Measurements from ENCODE around the gene SHTN1.

The SHTN1 gene

GRCh38 chr10:116868198-116868676, 136.8 kb downstream of the SHTN1 start:
- DNase-seq = no peak

- no peak for DNase-seq
Measured at GRCh38 chr10:116866987-116867595, 137.9 kb downstream of the SHTN1 start.

GRCh38 chr10:116866066-116866465, 138.9 kb downstream of the SHTN1 start:
- DNase-seq = no peak

GRCh38 chr10:116864436-116864835, 140.6 kb downstream of the SHTN1 start:
- no peak for DNase-seq

- DNase-seq = no peak
Measured at GRCh38 chr10:116861796-116862195, 143.2 kb downstream of the SHTN1 start.

- DNase-seq = no peak
Measured at GRCh38 chr10:116857156-116857555, 147.8 kb downstream of the SHTN1 start.

- DNase-seq = no peak
Measured at GRCh38 chr10:116853701-116854100, 151.3 kb downstream of the SHTN1 start.

- DNase-seq = no peak
Measured at GRCh38 chr10:116853287-116853686, 151.7 kb downstream of the SHTN1 start.

GRCh38 chr10:116852246-116852645, 152.7 kb downstream of the SHTN1 start:
- DNase-seq = no peak

GRCh38 chr10:116850058-116850611, 154.9 kb downstream of the SHTN1 start:
- DNase-seq = no peak

GRCh38 chr10:116849248-116850057, 155.5 kb downstream of the SHTN1 start, which contains the start of gene ENO4:
Gene ENO4, plus strand, starts transcription at chr10:116849499. Its CDS starts 68 bp downstream, at chr10:116849567.
- no peak for DNase-seq

- DNase-seq = no peak
Measured at GRCh38 chr10:116848944-116849247, 156.1 kb downstream of the SHTN1 start.

GRCh38 chr10:116848032-116848943, 156.7 kb downstream of the SHTN1 start:
- no peak for DNase-seq

GRCh38 chr10:116845823-116846222, 159.2 kb downstream of the SHTN1 start:
- no peak for DNase-seq

- DNase-seq = no peak
Measured at GRCh38 chr10:116840389-116841075, 164.5 kb downstream of the SHTN1 start.

GRCh38 chr10:116838143-116838725, 166.8 kb downstream of the SHTN1 start:
- DNase-seq = no peak

- DNase-seq = no peak
Measured at GRCh38 chr10:116836902-116837523, 168.0 kb downstream of the SHTN1 start.

- no peak for DNase-seq
Measured at GRCh38 chr10:116836083-116836482, 168.9 kb downstream of the SHTN1 start.

- no peak for DNase-seq
Measured at GRCh38 chr10:116835658-116836057, 169.3 kb downstream of the SHTN1 start.

- DNase-seq = no peak
Measured at GRCh38 chr10:116833986-116834985, 170.7 kb downstream of the SHTN1 start.
